ENCODE data around the gene CYB5B. TPM values are rescaled to one million over a fixed set of nuclear protein-coding genes. Genes with fewer than 3 reads are reported as not detected.

The CYB5B gene
- total RNA-seq, 2 experiments from 2014 or later = 83.0 to 184 TPM

DNA sequence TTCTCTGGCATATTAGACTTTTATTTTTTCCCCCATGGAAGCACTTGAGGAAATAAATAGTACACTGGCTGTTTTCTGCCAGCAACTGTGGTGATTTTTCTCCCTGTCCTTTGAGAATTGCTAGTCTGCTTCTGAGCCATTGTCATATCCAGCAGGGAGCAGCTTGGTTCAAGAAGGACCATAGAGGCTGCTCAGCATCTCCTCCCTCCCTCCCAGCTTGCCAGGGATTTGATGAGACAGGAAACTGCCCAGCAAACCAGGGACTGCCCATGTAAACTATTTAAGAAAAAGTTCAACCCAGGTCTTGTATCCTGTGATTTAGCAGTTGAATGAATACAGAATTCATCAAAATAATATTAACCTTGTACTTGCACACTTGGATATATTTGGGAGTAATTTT, 39.5 kb downstream of the CYB5B start:
- no peaks in the 10 kb centered on the region for H3K9me2 ChIP-seq (ENCODE audit: insufficient read depth, low read length)
- ChIA-PET CTCF (ENCODE audit: unreplicated experiment) (no interaction called here), POLR2A (interaction anchor here (1.0 kb wide), 1 partner anchor 14 kb away, joined by 3 read pairs; no protein-coding TSS in a partner anchor)
- H4K20me1 ChIP-seq (ENCODE audit: insufficient read depth, low read length) = no peaks in the 10 kb centered on the region; the same call in 1 of the 2 replicates
- H3K4me2 ChIP-seq (ENCODE audit: low read length) = no peak overlapping the region
- intact Hi-C loops (cut with micrococcal nuclease; ENCODE audit: unreplicated experiment) = no loop called here
- no peak overlapping the region for H2AFZ ChIP-seq (ENCODE audit: low read length)
- peaks cover 61% of the 10 kb centered on the region for H3K36me3 ChIP-seq (ENCODE audit: insufficient read depth, low read length)
- H3K79me2 ChIP-seq (ENCODE audit: insufficient read depth, low read depth, low read length) = no peaks in the 10 kb centered on the region
- no peak overlapping the region for H3K27ac ChIP-seq (ENCODE audit: low read depth, low read length, poor library complexity, severe bottlenecking)
- TF ChIP-seq EZH2phosphoT487 (IDR thresholded peaks at IDR 0.05; ENCODE audit: borderline replicate concordance, low read depth, low read length) = no peak
- TF ChIP-seq, protein P1, sequence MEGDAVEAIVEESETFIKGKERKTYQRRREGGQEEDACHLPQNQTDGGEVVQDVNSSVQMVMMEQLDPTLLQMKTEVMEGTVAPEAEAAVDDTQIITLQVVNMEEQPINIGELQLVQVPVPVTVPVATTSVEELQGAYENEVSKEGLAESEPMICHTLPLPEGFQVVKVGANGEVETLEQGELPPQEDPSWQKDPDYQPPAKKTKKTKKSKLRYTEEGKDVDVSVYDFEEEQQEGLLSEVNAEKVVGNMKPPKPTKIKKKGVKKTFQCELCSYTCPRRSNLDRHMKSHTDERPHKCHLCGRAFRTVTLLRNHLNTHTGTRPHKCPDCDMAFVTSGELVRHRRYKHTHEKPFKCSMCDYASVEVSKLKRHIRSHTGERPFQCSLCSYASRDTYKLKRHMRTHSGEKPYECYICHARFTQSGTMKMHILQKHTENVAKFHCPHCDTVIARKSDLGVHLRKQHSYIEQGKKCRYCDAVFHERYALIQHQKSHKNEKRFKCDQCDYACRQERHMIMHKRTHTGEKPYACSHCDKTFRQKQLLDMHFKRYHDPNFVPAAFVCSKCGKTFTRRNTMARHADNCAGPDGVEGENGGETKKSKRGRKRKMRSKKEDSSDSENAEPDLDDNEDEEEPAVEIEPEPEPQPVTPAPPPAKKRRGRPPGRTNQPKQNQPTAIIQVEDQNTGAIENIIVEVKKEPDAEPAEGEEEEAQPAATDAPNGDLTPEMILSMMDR (conservative IDR thresholded peaks at IDR 0.05; ENCODE audit: low read length) = no peak
- no peaks in the 10 kb centered on the region for H3K9me3 ChIP-seq (ENCODE audit: low read length)
- BruUV-seq (replicated peaks) = no TSS peak
- H3K4me3 ChIP-seq (ENCODE audit: low read depth, low read length, poor library complexity, severe bottlenecking) = no peak overlapping the region
- H3K4me1 ChIP-seq (ENCODE audit: insufficient read depth, low read length, poor library complexity, severe bottlenecking) = no peaks in the 10 kb centered on the region
- no peak for DNase-seq (ENCODE audit: low spot score)

DNA sequence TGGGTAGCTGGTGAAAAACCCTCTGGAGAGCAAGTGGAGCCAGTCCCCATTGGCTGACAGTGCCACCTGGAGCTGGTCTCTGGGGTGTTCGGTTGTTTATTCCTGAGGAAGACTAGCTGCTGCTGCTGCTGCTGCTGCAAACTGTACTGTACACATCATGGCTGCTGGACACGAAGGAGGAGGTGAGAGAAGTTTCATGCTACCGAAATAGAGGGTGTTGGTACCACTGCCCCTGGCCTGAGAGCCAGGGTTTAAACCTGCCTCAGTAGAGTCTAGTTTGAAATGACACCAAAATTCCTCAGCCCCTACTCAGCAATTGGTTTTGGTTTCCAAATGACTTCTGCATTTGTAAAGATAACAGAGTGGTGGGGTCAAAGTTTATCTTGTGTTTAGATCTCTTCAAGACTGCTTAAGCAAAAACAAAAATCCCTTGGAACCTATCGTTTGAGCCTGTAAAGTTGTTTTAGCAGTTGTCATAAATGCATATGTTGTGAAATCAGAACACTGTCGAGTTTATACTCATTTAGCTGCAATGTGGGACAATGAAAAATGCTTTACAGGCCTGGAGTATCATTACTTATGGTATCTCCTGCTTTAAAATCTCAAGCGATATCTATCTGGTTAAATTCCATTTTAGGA, 40.8 kb downstream of the CYB5B start:
- DNase-seq (ENCODE audit: low spot score) = no peak
- Histone ChIP-seq H3K9me2 (ENCODE audit: insufficient read depth, low read length) (no peaks in the 10 kb centered on the region), H3K36me3 (ENCODE audit: insufficient read depth, low read length) (peaks cover 47% of the 10 kb centered on the region), H3K9me3 (ENCODE audit: low read length) (no peaks in the 10 kb centered on the region), H3K27ac (ENCODE audit: low read depth, low read length, poor library complexity, severe bottlenecking) (no peak overlapping the region), H3K4me2 (ENCODE audit: low read length) (no peak overlapping the region), H3K4me1 (ENCODE audit: insufficient read depth, low read length, poor library complexity, severe bottlenecking) (peaks cover 10% of the 10 kb centered on the region), H3K4me3 (ENCODE audit: low read depth, low read length, poor library complexity, severe bottlenecking) (no peak overlapping the region), H4K20me1 (ENCODE audit: insufficient read depth, low read length) (no peaks in the 10 kb centered on the region; the same call in 1 of the 2 replicates), H2AFZ (ENCODE audit: low read length) (no peak overlapping the region), H3K79me2 (ENCODE audit: insufficient read depth, low read depth, low read length) (no peaks in the 10 kb centered on the region)
- TF ChIP-seq, protein P1 (conservative IDR thresholded peaks at IDR 0.05; ENCODE audit: low read length) = no peak
- no peak for TF ChIP-seq EZH2phosphoT487 (IDR thresholded peaks at IDR 0.05; ENCODE audit: borderline replicate concordance, low read depth, low read length)
- BruUV-seq (replicated peaks) = no TSS peak
- intact Hi-C loops (cut with micrococcal nuclease; ENCODE audit: unreplicated experiment) = no loop called here
- POLR2A ChIA-PET = no interaction called here
- CTCF ChIA-PET (ENCODE audit: unreplicated experiment) = interaction anchor here (0.5 kb wide), 1 partner anchor 638 kb away, joined by 3 read pairs; no protein-coding TSS in a partner anchor

DNA sequence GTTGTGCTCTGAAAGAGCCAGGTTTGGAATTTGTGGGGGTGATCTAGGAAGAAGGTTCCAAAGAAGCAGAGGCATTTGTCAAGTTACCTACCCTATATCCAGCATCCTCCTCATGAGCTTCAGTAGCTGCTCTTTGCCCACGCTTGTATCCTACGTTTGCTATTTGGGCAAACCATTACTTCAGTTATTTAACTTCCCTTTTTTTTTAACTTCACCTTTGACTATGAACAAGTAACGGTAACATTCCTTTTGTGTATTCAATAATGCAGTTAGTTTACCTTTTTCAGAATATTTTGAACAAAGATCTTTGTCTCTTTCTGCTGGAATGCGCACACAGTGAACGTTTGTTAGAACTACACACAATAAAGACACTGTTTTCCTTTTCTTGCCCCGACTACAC, 41.5 kb downstream of the CYB5B start:
- Histone ChIP-seq H4K20me1 (ENCODE audit: insufficient read depth, low read length) (no peaks in the 10 kb centered on the region; the same call in 1 of the 2 replicates), H3K9me2 (ENCODE audit: insufficient read depth, low read length) (no peaks in the 10 kb centered on the region), H2AFZ (ENCODE audit: low read length) (no peak overlapping the region), H3K36me3 (ENCODE audit: insufficient read depth, low read length) (peaks cover 40% of the 10 kb centered on the region), H3K9me3 (ENCODE audit: low read length) (no peaks in the 10 kb centered on the region), H3K4me2 (ENCODE audit: low read length) (no peak overlapping the region), H3K27ac (ENCODE audit: low read depth, low read length, poor library complexity, severe bottlenecking) (no peak overlapping the region), H3K79me2 (ENCODE audit: insufficient read depth, low read depth, low read length) (no peaks in the 10 kb centered on the region), H3K4me3 (ENCODE audit: low read depth, low read length, poor library complexity, severe bottlenecking) (no peak overlapping the region), H3K4me1 (ENCODE audit: insufficient read depth, low read length, poor library complexity, severe bottlenecking) (peaks cover 11% of the 10 kb centered on the region)
- ChIA-PET CTCF (ENCODE audit: unreplicated experiment) (no interaction called here), POLR2A (interaction anchor here (0.5 kb wide), 1 partner anchor 14 kb away, joined by 3 read pairs; no protein-coding TSS in a partner anchor)
- intact Hi-C loops (cut with micrococcal nuclease; ENCODE audit: unreplicated experiment) = no loop called here
- TF ChIP-seq EZH2phosphoT487 (IDR thresholded peaks at IDR 0.05; ENCODE audit: borderline replicate concordance, low read depth, low read length) = no peak
- TF ChIP-seq, protein P1 (conservative IDR thresholded peaks at IDR 0.05; ENCODE audit: low read length) = no peak
- BruUV-seq (replicated peaks) = no TSS peak
- no peak for DNase-seq (ENCODE audit: low spot score)

Data from OCI-LY7 (cell line).